Daoy (cell line): ENCODE data around the gene PYGO2. TPM values are rescaled to one million over a fixed set of nuclear protein-coding genes. Genes with fewer than 3 reads are reported as not detected.

Source experiments
- DNase-seq: peaks from one replicate; pipeline ENCODE4 v3.0.0-alpha.2; 2015; ENCODE audit warnings: low read depth
- total RNA-seq: library from RNA; depleted of rRNA; stranded (reverse); fragments of >200 nt; shearing (Covaris generic); gene quantifications from 2 replicates; pipeline ENCODE4 v1.2.3, GENCODE V29; 2014

The PYGO2 gene
- total RNA-seq, 1 experiment from 2014 or later = 24.3 TPM

- peak; percentile 49 for DNase-seq
Measured at GRCh38 chr1:154962156-154962749, 671 bp upstream of the PYGO2 start.

- DNase-seq = no peak
Measured at GRCh38 chr1:154960446-154961136, 991 bp downstream of the PYGO2 start.

GRCh38 chr1:154959426-154959780 lies 2.2 kb downstream of the PYGO2 start:
- DNase-seq = no peak

- no peak for DNase-seq
Measured at GRCh38 chr1:154958681-154959425, 2.7 kb downstream of the PYGO2 start.

- no peak for DNase-seq
Measured at GRCh38 chr1:154958036-154958435, 3.5 kb downstream of the PYGO2 start.

- DNase-seq = no peak
Measured at GRCh38 chr1:154957091-154957657, 4.4 kb downstream of the PYGO2 start.

GRCh38 chr1:154956544-154956941 lies 5.0 kb downstream of the PYGO2 start:
- no peak for DNase-seq

GRCh38 chr1:154955718-154956543 lies 5.7 kb downstream of the PYGO2 start, which contains the start of gene PBXIP1:
Gene PBXIP1 (minus strand): TSS chr1:154956099. CDS start chr1:154953721, 2,378 bp downstream.
- peak; percentile 86 for DNase-seq

GRCh38 chr1:154955039-154955717 lies 6.4 kb downstream of the PYGO2 start:
- DNase-seq = peak; percentile 64

GRCh38 chr1:154954541-154954940 lies 7.0 kb downstream of the PYGO2 start:
- no peak for DNase-seq

- no peak for DNase-seq
Measured at GRCh38 chr1:154953611-154954038, 8.0 kb downstream of the PYGO2 start.

- DNase-seq = no peak
Measured at GRCh38 chr1:154952664-154953063, 8.9 kb downstream of the PYGO2 start.

GRCh38 chr1:154951901-154952657 lies 9.5 kb downstream of the PYGO2 start:
- DNase-seq = no peak

- DNase-seq = no peak
Measured at GRCh38 chr1:154948079-154948478, 13.5 kb downstream of the PYGO2 start.

GRCh38 chr1:154945962-154946850 lies 15.4 kb downstream of the PYGO2 start:
- DNase-seq = no peak

- no peak for DNase-seq
Measured at GRCh38 chr1:154945160-154945961, 16.2 kb downstream of the PYGO2 start.

- DNase-seq = no peak
Measured at GRCh38 chr1:154944401-154945159, 17.0 kb downstream of the PYGO2 start.
